Jurkat, Clone E6-1 (cell line): ENCODE results near the gene FAM90A26.
"Not testable (repeated sequence)": the region's sequence is repeated elsewhere in the genome, so short reads cannot be mapped to it uniquely, and the experiment has no call there.

Experiments
- DNase-seq: peaks from one replicate; pipeline ENCODE4 v3.0.0-alpha.2; 2011; ENCODE audit warnings: low read depth, low spot score
- H3K4me3 ChIP-seq: 2 replicates; pipeline ENCODE4 v1.5.1; 2011; ENCODE audit warnings: mild to moderate bottlenecking, low read length, control low read depth, moderate library complexity

Gene FAM90A26

GRCh38 chr4:9153571-9154157, 16.5 kb upstream of the FAM90A26 start:
- H3K4me3 ChIP-seq: peak overlapping the region; percentile 57
- DNase-seq: not testable (repeated sequence)

- not testable (repeated sequence) for DNase-seq
Measured at GRCh38 chr4:9155101-9155886, 14.9 kb upstream of the FAM90A26 start.

GRCh38 chr4:9158392-9158791, 11.8 kb upstream of the FAM90A26 start:
- DNase-seq, H3K4me3 ChIP-seq: not testable (repeated sequence)

More at GRCh38 chr4:9155101-9155886, 14.9 kb upstream of the FAM90A26 start:
- not testable (repeated sequence) for H3K4me3 ChIP-seq

GRCh38 chr4:9160046-9160445, 10.2 kb upstream of the FAM90A26 start:
- H3K4me3 ChIP-seq, DNase-seq: not testable (repeated sequence)

GRCh38 chr4:9165990-9166389, 4.2 kb upstream of the FAM90A26 start:
- not testable (repeated sequence) for DNase-seq, H3K4me3 ChIP-seq

- DNase-seq: not testable (repeated sequence)
Measured at GRCh38 chr4:9210357-9210756, 40.1 kb downstream of the FAM90A26 start, which contains the start of gene USP17L10. TSS of gene USP17L10 (plus strand) at chr4:9210657. CDS start at chr4:9210657, 0 bp downstream.

GRCh38 chr4:9214701-9215100, 44.5 kb downstream of the FAM90A26 start:
- not testable (repeated sequence) for H3K4me3 ChIP-seq, DNase-seq

More at GRCh38 chr4:9210357-9210756, 40.1 kb downstream of the FAM90A26 start, which contains the start of gene USP17L10:
- H3K4me3 ChIP-seq: not testable (repeated sequence)

GRCh38 chr4:9215105-9215504, 44.9 kb downstream of the FAM90A26 start, which contains the start of gene USP17L11:
TSS of gene USP17L11 (plus strand) at chr4:9215405. CDS start at chr4:9215405, 0 bp downstream.
- not testable (repeated sequence) for H3K4me3 ChIP-seq, DNase-seq

GRCh38 chr4:9219852-9220251, 49.6 kb downstream of the FAM90A26 start, which contains the start of gene USP17L12:
TSS of gene USP17L12 (plus strand) at chr4:9220152. CDS start at chr4:9220152, 0 bp downstream.
- not testable (repeated sequence) for DNase-seq, H3K4me3 ChIP-seq

- not testable (repeated sequence) for H3K4me3 ChIP-seq, DNase-seq
Measured at GRCh38 chr4:9224596-9224995, 54.4 kb downstream of the FAM90A26 start, which contains the start of gene USP17L13. TSS of gene USP17L13 (plus strand) at chr4:9224896. CDS start at chr4:9224896, 0 bp downstream.
